Measurements from ENCODE around the gene XYLT2.

DNA sequence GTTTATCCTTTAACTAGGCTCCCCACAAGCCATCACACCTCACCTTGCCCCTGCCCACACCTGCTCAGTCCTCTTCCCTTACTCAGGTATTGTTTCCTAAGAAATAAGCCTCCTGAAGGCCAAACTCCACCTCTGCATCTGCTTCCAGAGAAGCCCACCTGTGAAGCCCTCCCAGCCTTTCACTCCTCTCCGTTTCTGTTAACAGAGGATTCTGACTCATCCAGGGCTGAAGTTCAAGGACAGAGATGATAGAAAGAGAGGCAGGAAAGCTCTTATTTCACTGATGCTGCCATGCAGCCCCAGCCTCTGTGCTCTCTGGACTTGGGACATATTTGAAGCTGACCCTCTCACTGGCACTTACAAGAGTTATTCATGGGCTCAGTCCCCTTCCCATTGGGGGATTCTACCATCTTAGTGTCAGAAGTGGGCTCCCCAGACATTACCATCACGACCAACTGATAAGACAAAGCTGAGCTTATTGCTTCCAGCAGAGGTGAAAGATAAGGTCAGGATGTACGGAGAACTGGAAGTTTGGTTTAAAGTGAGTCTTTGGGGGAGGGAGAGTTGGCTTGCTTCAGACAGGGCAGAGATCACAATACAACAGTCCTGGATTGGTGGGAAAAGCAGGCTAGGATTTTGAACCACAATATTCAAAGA is 35.3 kb upstream of the XYLT2 start:
- TF ChIP-seq CTCF (conservative IDR thresholded peaks at IDR 0.05; ENCODE audit: low read depth in 2 of 2) (no peak), POLR2AphosphoS5 (IDR thresholded peaks at IDR 0.05; ENCODE audit: low read depth) (no peak)
